H9 (cell line): Measurements from ENCODE around the gene PLEKHO2. TPM values are rescaled to one million over a fixed set of nuclear protein-coding genes. Genes with fewer than 3 reads are reported as not detected.

Experiments used
- DNase-seq: peaks from one replicate; pipeline ENCODE4 v3.0.0-alpha.2; 2017
- H2AFZ ChIP-seq: one replicate; pipeline ENCODE4 v1.6.1; 2013; ENCODE audit warnings: mild to moderate bottlenecking, low read length, control low read depth, moderate library complexity
- H2AK5ac ChIP-seq: 2 replicates; pipeline ENCODE4 v1.6.1; 2013; ENCODE audit warnings: low read length, control low read depth, mixed read lengths; ENCODE audit not compliant: insufficient read length
- H2BK120ac ChIP-seq: one replicate; pipeline ENCODE4 v1.6.1; 2013; ENCODE audit warnings: low read depth, mild to moderate bottlenecking, low read length, control low read depth, inconsistent platforms; ENCODE audit not compliant: poor library complexity, severe bottlenecking
- H2BK12ac ChIP-seq: 2 replicates; pipeline ENCODE4 v1.6.1; 2013; ENCODE audit warnings: low read length, control low read depth, mixed read lengths, low read depth; ENCODE audit not compliant: insufficient read length
- H2BK15ac ChIP-seq: 2 replicates; pipeline ENCODE4 v1.6.1; 2013; ENCODE audit warnings: low read depth, low read length, control low read depth
- H2BK20ac ChIP-seq: one replicate; pipeline ENCODE4 v1.6.1; 2013; ENCODE audit warnings: low read depth, mild to moderate bottlenecking, low read length, control low read depth, inconsistent platforms; ENCODE audit not compliant: poor library complexity, severe bottlenecking
- H2BK5ac ChIP-seq: 2 replicates; pipeline ENCODE4 v1.6.1; 2013; ENCODE audit warnings: low read length, control low read depth, mixed read lengths; ENCODE audit not compliant: insufficient read length
- H3K14ac ChIP-seq: 2 replicates; pipeline ENCODE4 v1.6.1; 2013; ENCODE audit warnings: low read length, control low read depth; ENCODE audit not compliant: insufficient read depth
- H3K18ac ChIP-seq: 2 replicates; pipeline ENCODE4 v1.6.1; 2013; ENCODE audit warnings: low read depth, mild to moderate bottlenecking, mixed read lengths, low read length, control low read depth; ENCODE audit not compliant: insufficient read length
- H3K23ac ChIP-seq: 2 replicates; pipeline ENCODE4 v1.6.1; 2013; ENCODE audit warnings: low read length, control low read depth, mixed read lengths, low read depth; ENCODE audit not compliant: insufficient read length
- H3K23me2 ChIP-seq: 2 replicates; pipeline ENCODE4 v1.6.1; 2013; ENCODE audit warnings: low read depth, mild to moderate bottlenecking, mixed read lengths, low read length, control low read depth; ENCODE audit not compliant: insufficient read length, poor library complexity, severe bottlenecking
- H3K27ac ChIP-seq: 2 replicates; pipeline ENCODE4 v1.5.1; 2013; ENCODE audit warnings: low read length, control low read depth, mixed read lengths, low read depth; ENCODE audit not compliant: insufficient read length
- H3K27me3 ChIP-seq: 2 replicates; pipeline ENCODE4 v1.6.1; 2013; ENCODE audit warnings: low read length, control low read depth, inconsistent platforms; ENCODE audit not compliant: insufficient read depth
- H3K4ac ChIP-seq: 2 replicates; pipeline ENCODE4 v1.6.1; 2013; ENCODE audit warnings: low read depth, mild to moderate bottlenecking, control low read depth, inconsistent platforms, low read length, moderate library complexity
- H3K4me1 ChIP-seq: 2 replicates; pipeline ENCODE4 v1.6.1; 2013; ENCODE audit warnings: low read length, control low read depth, inconsistent platforms; ENCODE audit not compliant: insufficient read depth
- H3K4me2 ChIP-seq: 2 replicates; pipeline ENCODE4 v1.6.1; 2013; ENCODE audit warnings: low read length, control low read depth, mixed read lengths; ENCODE audit not compliant: insufficient read length, insufficient read depth
- H3K56ac ChIP-seq: 2 replicates; pipeline ENCODE4 v1.6.1; 2013; ENCODE audit warnings: low read depth, mild to moderate bottlenecking, mixed read lengths, low read length, control low read depth; ENCODE audit not compliant: insufficient read length
- H3K79me1 ChIP-seq: 2 replicates; pipeline ENCODE4 v1.6.1; 2013; ENCODE audit warnings: low read depth, mild to moderate bottlenecking, moderate library complexity, low read length, control low read depth, inconsistent platforms; ENCODE audit not compliant: insufficient read depth, poor library complexity, severe bottlenecking
- H3K79me2 ChIP-seq: 2 replicates; pipeline ENCODE4 v1.6.1; 2013; ENCODE audit warnings: low read length, control low read depth, inconsistent platforms; ENCODE audit not compliant: insufficient read depth
- H3K9ac ChIP-seq: 2 replicates; pipeline ENCODE4 v1.6.1; 2013; ENCODE audit warnings: low read length, control low read depth, mixed read lengths; ENCODE audit not compliant: insufficient read length; ENCODE audit errors: extremely low read depth
- H3K9me3 ChIP-seq: one replicate; pipeline ENCODE4 v1.6.1; 2013; ENCODE audit warnings: low read depth, low read length, inconsistent platforms; ENCODE audit not compliant: control insufficient read depth
- H3T11ph ChIP-seq: one replicate; pipeline ENCODE4 v1.6.1; 2013; ENCODE audit warnings: mild to moderate bottlenecking, low read length, control low read depth, inconsistent platforms
- H4K20me1 ChIP-seq: one replicate; pipeline ENCODE4 v1.6.1; 2013; ENCODE audit not compliant: control insufficient read depth, insufficient read length, insufficient read depth
- H4K5ac ChIP-seq: 2 replicates; pipeline ENCODE4 v1.6.1; 2013; ENCODE audit warnings: low read depth, mild to moderate bottlenecking, mixed read lengths, low read length, control low read depth; ENCODE audit not compliant: insufficient read length
- H4K8ac ChIP-seq: replicated peaks from 2 replicates; pipeline ENCODE4 v1.6.1; 2013; ENCODE audit warnings: low read length, control low read depth, mixed read lengths, low read depth; ENCODE audit not compliant: insufficient read length
- H4K91ac ChIP-seq: 2 replicates; pipeline ENCODE4 v1.6.1; 2013; ENCODE audit warnings: low read depth, mild to moderate bottlenecking, moderate library complexity, mixed read lengths, low read length, control low read depth; ENCODE audit not compliant: insufficient read length
- H3K27ac Mint-ChIP-seq, 3 experiments: 2 replicates in 2 of 3; 3 replicates in 1 of 3; pipeline ENCODE4 v1.8.0; 2020 to 2021; ENCODE audit warnings: mixed read lengths in 3 of 3, mild to moderate bottlenecking in 1 of 3, moderate library complexity in 1 of 3
- H3K27me3 Mint-ChIP-seq: 2 replicates; pipeline ENCODE4 v1.8.0; 2021; ENCODE audit warnings: low read depth, mild to moderate bottlenecking, moderate library complexity, mixed read lengths
- H3K36me3 Mint-ChIP-seq, 3 experiments: 2 replicates in 2 of 3; 3 replicates in 1 of 3; pipeline ENCODE4 v1.8.0; 2020 to 2021; ENCODE audit warnings: low read depth in 3 of 3, mixed read lengths in 3 of 3; ENCODE audit not compliant: insufficient read depth in 1 of 3
- H3K4me1 Mint-ChIP-seq, 2 experiments: 2 replicates each; pipeline ENCODE4 v1.8.0; 2020; ENCODE audit warnings: mixed read lengths in 2 of 2
- H3K4me3 Mint-ChIP-seq, 2 experiments: 2 replicates in 1 of 2; 3 replicates in 1 of 2; pipeline ENCODE4 v1.8.0; 2020 to 2021; ENCODE audit warnings: mild to moderate bottlenecking in 2 of 2, mixed read lengths in 2 of 2, moderate library complexity in 1 of 2
- H3K9me3 Mint-ChIP-seq, 2 experiments: 2 replicates in 1 of 2; 3 replicates in 1 of 2; pipeline ENCODE4 v1.8.0; 2020; ENCODE audit warnings: mild to moderate bottlenecking in 2 of 2, mixed read lengths in 2 of 2, moderate library complexity in 1 of 2
- CTCF ChIP-seq: fragments of 200-600 bp; sonication (generic); conservative IDR thresholded peaks from 3 replicates; pipeline ENCODE4 v1.8.0; 2021; ENCODE audit warnings: antibody characterized with exemption, mild to moderate bottlenecking
- whole genome bisulfite sequencing: extraction: QIAGEN DNeasy Blood & Tissue Kit; methylation state at CpG from one replicate; pipeline ENCODE4 v1.1.7; 2013; ENCODE audit warnings: missing lambda C conversion rate, low lambda C conversion rate, mixed read lengths; ENCODE audit not compliant: insufficient read length; ENCODE audit errors: extremely low coverage; 5-methylcytosine and 5-hydroxymethylcytosine counted together
- total RNA-seq: library from RNA; stranded (reverse); gene quantifications from 2 replicates; pipeline ENCODE4 v1.2.1, GENCODE V29; 2021

PLEKHO2 gene
- total RNA-seq, 1 experiment from 2014 or later, result 18.1 TPM

- H4K5ac ChIP-seq, result no peak overlapping the region
- no CpG with 5 or more reads among the region's 14 CpGs for WGBS
- no peak overlapping the region for H2BK120ac ChIP-seq
- no peak overlapping the region for H3K4me2 ChIP-seq
- H3K27ac ChIP-seq, result no peak overlapping the region
- H3T11ph ChIP-seq, result no peak overlapping the region
- DNase-seq, result no peak
- H2BK5ac ChIP-seq, result no peak overlapping the region
- no peak overlapping the region for H4K8ac ChIP-seq
- no peak overlapping the region for H3K56ac ChIP-seq
- H3K9ac ChIP-seq, result no peak overlapping the region
- no peak overlapping the region for H2AFZ ChIP-seq
- Mint-ChIP-seq H3K4me3 (peak overlapping the region in 1 of 2 experiments; percentile 1; a peak in 3 of 5 replicates), H3K27ac (peak overlapping the region; percentile 0 to 83 (median 62); a peak in 4 of 7 replicates), H3K27me3 (no peaks in the 10 kb centered on the region), H3K9me3 (no peaks in the 10 kb centered on the region; a peak in 1 of 5 replicates), H3K36me3 (peaks cover 3 to 10% (median 7%) of the 10 kb centered on the region in 3 experiments; a peak in 6 of 7 replicates), H3K4me1 (peaks cover 23 to 27% of the 10 kb centered on the region in 2 experiments)
- H4K20me1 ChIP-seq, result peaks cover 2% of the 10 kb centered on the region
- no peak overlapping the region for H3K23ac ChIP-seq
- H2BK20ac ChIP-seq, result no peak overlapping the region
- H4K91ac ChIP-seq, result no peak overlapping the region
- H3K9me3 ChIP-seq, result no peaks in the 10 kb centered on the region
- no peak overlapping the region for H2BK15ac ChIP-seq
- H2AK5ac ChIP-seq, result no peak overlapping the region
- H3K27me3 ChIP-seq, result 0 out of 2 replicates have a peak, but pooled peaks cover 2% of the 10 kb centered on the region
- H3K4me1 ChIP-seq, result no peaks in the 10 kb centered on the region
- H3K79me1 ChIP-seq, result no peaks in the 10 kb centered on the region
- TF ChIP-seq CTCF, result no peak; the same call in 2 of the 3 replicates
- no peak overlapping the region for H3K4ac ChIP-seq
- no peak overlapping the region for H3K14ac ChIP-seq
- peaks cover 4% of the 10 kb centered on the region for H3K23me2 ChIP-seq
- no peaks in the 10 kb centered on the region for H3K79me2 ChIP-seq
- H3K18ac ChIP-seq, result no peak overlapping the region
- H2BK12ac ChIP-seq, result no peak overlapping the region
These were observed 5.6 kb upstream of the PLEKHO2 start for GRCh38 chr15:64836023-64836536.
